ENCODE results near the gene PCNX1.

PCNX1 gene

GRCh38 chr14:70957710-70958109 is 50.5 kb downstream of the PCNX1 start:
- DNase-seq (ENCODE audit: low read depth, low spot score): no peak

DNA sequence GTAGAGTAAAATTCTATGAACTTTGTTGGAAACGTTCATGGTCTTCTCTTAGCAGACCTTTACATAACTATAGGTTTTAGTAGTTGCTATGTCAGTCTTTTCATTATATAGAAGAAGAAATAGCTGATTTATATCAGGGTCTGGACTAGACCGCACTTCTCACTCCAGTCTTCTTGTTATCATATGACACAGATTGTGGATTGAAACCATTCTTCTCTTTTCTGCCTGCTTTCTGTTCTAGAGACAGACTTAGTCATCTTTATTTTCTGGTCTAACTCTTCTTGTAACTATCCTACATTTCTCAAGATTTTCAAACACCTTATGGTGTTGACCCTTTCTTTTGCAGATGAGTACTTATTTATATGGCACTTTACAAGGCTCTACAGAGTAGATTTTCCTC is 55.7 kb downstream of the PCNX1 start:
- DNase-seq (ENCODE audit: low read depth, low spot score): no peak

DNA sequence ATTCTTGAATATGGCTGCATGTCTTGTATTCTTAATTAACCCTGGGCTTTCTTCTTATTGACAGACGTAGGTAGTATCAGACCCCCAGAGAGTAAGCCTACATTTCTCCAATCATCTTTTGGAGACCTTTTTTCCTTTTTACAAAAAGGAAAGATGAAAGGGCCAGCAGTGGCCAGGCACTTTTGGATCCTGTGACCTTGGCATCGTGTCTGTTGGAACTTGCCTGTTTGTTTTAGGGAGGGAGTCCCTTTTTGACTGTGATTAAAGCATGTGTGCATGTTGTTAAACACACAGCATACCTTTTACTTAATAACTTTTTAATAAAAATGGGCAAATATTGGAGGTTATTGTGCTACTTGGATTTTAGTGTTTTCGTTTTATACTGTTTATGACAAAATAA is 57.2 kb downstream of the PCNX1 start:
- no peak for DNase-seq (ENCODE audit: low read depth, low spot score)

DNA sequence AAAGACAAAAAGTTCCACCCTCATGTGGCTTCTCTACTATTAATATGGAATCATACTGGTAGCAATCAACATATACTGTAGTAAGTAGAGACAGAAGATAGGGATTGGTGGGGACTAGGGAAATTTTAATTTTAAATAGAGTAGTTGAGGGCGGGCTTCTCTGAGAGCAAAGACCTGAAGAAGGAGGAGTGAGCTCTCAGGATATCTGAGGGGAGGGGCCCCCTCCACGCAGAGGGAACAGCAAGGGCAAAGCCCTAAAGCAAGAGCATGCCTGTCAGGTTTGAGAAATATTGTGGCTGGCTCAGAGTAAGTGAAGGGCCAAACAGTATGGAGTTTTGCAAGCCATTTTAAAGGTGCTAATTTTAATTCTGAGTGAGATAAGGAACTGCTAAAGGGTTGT is 64.3 kb downstream of the PCNX1 start:
- DNase-seq (ENCODE audit: low read depth, low spot score): no peak

- DNase-seq (ENCODE audit: low read depth, low spot score): peak; percentile 91
These were observed 65.1 kb downstream of the PCNX1 start for GRCh38 chr14:70972107-70972976.

DNA sequence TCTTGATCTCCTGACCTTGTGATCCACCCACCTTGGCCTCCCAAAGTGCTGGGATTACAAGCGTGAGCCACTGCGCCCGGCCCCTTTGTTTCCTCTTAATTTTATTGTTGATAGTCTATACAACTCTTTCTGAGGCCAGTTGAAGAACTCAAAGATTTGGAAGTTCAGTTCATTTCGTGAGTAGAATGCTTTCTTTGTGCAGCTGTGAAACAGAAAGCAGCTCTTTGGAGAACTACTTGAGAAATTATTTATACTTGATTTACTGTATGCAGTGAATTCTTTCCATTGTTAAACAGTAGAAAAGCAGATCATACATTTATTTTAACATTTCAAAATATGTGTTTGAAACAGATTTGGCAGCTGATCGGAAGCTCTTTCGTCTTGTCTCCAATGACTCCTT is 69.3 kb downstream of the PCNX1 start:
- DNase-seq (ENCODE audit: low read depth, low spot score): no peak

GRCh38 chr14:70981000-70981952 is 74.0 kb downstream of the PCNX1 start:
- no peak for DNase-seq (ENCODE audit: low read depth, low spot score)

- no peak for DNase-seq (ENCODE audit: low read depth, low spot score)
These were observed 74.9 kb downstream of the PCNX1 start for GRCh38 chr14:70982200-70982599.

DNA sequence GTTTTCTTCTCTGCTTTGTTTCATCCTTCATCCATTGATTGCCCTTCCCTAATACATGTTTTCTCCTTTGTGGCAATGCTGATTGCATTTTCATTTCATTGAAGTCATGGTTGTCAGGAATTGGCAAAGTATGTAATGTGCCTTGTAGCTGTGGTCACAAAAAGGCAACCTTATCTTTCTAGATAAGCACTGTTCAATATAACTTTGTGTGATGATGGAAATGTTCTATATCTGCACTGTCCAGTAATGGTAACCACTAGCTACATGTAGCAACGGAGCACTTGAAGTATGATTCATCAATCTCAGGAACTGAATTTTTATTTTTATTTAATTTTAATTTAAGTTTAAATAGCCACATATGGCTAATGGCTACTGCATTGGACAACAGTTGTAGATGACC is 79.8 kb downstream of the PCNX1 start:
- no peak for DNase-seq (ENCODE audit: low read depth, low spot score)

DNA sequence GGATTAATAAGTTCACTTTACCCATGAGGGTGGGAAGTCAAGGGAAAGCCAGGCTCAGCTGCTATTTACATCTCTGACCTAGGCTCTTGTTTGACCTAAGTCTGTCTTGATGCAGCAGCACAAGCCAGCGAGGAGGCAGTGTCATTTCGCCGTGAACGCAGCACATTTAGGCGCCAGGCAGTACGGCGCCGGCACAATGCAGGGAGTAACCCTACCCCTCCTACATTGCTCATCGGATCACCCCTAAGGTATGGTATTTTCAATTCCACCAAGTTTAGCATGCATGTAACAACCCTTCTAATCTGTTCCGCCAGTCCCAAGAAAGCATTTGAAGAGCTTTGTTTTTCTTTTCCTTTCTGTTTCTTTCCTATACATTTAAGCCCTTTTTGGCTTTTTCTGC is 81.2 kb downstream of the PCNX1 start:
- no peak for DNase-seq (ENCODE audit: low read depth, low spot score)

DNA sequence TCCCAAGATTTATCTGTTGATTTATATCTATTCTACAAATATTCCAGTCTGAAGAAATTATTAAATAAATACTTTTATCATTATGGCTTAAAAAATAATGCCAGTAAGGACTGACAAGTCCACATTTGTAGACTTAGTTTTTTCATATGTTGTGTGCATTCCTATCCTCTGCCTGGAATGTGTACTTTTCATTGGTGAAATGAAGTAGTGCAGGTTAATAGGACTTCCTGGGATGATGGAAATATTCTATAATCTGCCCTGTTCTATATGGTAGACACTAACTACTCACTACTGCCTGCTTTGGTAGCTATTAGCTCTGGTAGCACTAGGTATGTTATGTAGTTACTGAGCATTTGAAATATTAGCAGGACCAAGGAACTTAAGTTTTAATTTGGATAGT is 86.7 kb downstream of the PCNX1 start:
- no peak for DNase-seq (ENCODE audit: low read depth, low spot score)

DNA sequence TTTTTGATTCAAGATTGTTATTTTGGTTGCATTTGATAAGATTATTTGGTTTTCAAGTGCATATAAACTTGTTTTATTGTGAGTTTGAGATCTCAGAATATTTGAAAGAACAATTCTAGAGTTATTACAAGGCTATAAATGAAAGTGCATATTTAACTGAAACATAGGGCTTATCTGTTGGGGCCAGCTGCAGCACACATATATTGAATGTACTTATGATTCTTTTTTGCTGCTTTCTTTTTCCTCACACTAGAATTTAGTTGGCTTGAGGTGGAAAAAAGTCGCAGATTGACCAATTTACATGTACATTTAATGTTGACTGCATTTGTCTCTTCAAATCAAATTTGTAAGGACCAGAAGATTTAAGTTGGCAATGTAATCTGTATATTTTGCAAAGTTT is 88.0 kb downstream of the PCNX1 start:
- DNase-seq (ENCODE audit: low read depth, low spot score): no peak

- DNase-seq (ENCODE audit: low read depth, low spot score): no peak
These were observed 88.4 kb downstream of the PCNX1 start for GRCh38 chr14:70995671-70996070.

DNA sequence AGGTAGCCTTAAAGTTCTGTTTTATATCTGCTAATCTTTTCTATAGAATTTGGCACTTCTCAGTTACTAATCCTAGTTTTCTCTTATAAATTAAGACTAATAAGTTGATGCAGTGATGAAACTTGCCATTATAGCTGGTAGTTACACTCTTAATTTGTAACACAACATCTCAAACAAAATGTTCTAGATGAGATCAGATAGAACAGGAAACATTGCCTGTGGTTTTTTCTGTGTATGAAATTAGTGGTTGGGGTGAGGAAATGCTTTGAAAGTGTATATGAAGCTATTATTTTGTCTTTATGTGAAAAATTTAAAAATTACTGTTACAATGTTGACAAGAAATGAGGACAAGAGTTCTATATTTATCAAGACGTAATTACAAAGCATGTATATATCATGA is 91.9 kb downstream of the PCNX1 start:
- no peak for DNase-seq (ENCODE audit: low read depth, low spot score)

DNA sequence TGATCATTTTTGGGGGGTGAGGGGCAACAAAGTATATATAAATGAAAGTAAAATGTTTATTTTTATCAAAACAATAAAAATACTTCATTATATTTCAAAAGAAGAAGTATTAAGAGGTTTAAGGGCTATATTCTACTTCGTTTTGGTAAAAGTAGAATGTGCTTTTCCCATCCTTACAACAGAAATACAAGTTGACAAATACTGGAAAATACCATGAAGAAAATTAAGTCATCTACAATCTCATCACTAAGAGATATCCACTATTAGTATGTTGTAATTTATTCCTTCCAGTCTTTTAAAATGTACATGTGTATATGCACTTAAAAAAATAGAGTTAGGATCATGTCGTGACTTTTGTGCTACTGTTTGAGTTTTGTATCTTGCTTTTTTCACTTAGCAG is 92.8 kb downstream of the PCNX1 start:
- DNase-seq (ENCODE audit: low read depth, low spot score): no peak

GRCh38 chr14:71001742-71002141 is 94.5 kb downstream of the PCNX1 start:
- DNase-seq (ENCODE audit: low read depth, low spot score): no peak

DNA sequence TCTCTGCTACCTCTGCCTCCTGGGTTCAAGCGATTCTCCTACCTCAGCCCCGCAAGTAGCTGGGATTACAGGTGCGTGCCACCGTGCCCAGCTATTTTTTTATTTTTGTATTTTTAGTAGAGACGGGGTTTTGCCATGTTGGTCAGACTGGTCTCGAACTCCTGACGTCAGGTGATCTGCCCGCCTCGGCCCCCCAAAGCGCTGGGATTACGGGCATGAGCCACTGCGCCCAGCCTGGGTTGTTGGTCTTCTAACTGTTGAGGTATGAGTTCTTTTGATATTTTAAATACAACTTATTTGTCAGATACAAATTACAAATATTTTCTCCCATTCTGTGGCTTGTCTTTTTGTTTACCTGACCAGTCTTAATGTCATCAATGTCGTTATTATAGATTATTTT is 95.9 kb downstream of the PCNX1 start:
- no peak for DNase-seq (ENCODE audit: low read depth, low spot score)

GRCh38 chr14:71004481-71004880 is 97.2 kb downstream of the PCNX1 start:
- DNase-seq (ENCODE audit: low read depth, low spot score): no peak

DNA sequence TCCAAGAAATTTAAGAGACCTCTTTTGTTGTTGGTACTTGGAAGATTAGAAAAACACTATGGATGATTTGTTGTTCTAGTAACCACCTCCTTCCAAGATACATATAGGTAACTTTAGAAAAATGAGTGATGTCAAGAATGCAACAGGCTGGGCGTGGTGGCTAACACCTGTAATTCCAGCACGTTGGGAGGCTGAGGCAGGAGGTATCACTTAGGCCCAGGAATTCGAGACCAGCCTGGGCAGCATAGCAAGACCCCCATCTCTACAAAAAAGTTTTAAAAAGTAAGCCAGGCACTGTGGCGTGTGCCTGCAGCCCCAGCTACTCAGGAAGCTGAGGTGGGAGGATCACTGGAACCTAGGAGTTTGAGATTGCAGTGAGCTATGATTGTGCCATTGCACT is 97.8 kb downstream of the PCNX1 start:
- DNase-seq (ENCODE audit: low read depth, low spot score): no peak

DNA sequence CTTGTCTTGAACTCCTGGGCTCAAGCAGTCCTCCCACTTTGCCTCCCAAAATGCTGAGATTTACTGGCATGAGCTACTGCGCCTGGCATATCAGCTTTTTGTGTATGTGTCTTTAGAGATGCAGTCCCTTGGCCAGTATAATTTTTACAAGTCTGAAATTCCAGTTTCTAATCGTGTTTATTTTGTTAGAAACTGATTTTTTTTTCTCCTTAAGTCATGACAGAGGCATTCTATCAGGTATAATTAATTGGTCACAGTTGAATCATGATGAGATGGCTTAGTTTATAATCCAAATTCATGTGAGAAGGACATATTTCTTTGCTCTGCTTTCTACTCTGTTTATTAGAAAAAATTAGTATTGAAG is 98.9 kb downstream of the PCNX1 start:
- no peak for DNase-seq (ENCODE audit: low read depth, low spot score)

DNA sequence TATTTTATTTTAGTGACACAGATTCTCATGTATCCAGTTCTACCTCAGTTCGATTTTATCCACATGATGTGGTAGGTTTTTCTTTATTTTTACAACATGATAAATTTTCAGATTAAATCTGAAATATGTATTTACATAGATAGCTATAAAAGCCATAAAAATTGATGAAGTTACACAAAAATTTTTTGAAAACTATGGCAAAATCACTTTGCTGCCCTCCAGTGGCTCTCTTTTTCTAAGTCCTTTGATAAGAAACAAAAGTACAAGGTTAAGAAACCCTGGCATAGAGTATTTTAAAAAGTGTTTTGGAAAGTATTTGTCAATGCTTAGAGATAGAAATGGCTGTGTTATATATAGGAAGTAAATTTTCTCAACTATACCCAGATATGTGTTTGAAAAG is 104.2 kb downstream of the PCNX1 start:
- DNase-seq (ENCODE audit: low read depth, low spot score): no peak

DNA sequence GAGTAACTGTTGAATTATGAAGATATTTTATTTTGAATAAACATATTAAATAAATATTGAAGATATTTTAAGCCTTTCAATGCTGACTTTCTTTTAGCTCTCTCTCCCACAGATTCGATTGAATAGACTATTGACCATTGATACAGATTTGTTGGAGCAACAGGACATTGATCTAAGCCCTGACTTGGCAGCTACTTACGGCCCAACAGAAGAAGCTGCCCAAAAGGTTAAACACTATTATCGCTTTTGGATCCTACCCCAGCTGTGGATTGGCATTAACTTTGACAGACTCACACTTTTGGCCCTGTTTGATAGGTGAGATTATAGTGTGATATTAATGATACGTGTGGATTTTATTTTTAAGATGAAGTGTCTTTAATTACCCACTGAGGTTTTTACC is 105.6 kb downstream of the PCNX1 start:
- no peak for DNase-seq (ENCODE audit: low read depth, low spot score)
